Activated T-helper 2 cell treated with anti-CD3 and anti-CD28 coated beads, Interferon-gamma antibody, Interleukin-2, Interleukin-4, amounts not matched to agents 10 μg/mL and 5 μg/mL and 100 μg/mL, durations not matched to agents 14 hours and 24 hours and 36 hours (primary cell): Measurements from ENCODE around the gene NLRP9. TPM values are rescaled to one million over a fixed set of nuclear protein-coding genes. Genes with fewer than 3 reads are reported as not detected.

ENCODE experiments used
- DNase-seq: peaks from one replicate; pipeline ENCODE4 v3.0.0; 2021; ENCODE audit warnings: low spot score
- H3K27ac Mint-ChIP-seq: one replicate; pipeline ENCODE4 v1.8.0; 2021; ENCODE audit warnings: mixed read lengths
- H3K27me3 Mint-ChIP-seq: one replicate; pipeline ENCODE4 v1.8.0; 2021; ENCODE audit warnings: low read depth, mixed read lengths
- H3K36me3 Mint-ChIP-seq: one replicate; pipeline ENCODE4 v1.8.0; 2021; ENCODE audit warnings: low read depth, mixed read lengths
- H3K4me1 Mint-ChIP-seq: one replicate; pipeline ENCODE4 v1.8.0; 2021; ENCODE audit warnings: low read depth, mixed read lengths
- H3K4me3 Mint-ChIP-seq: one replicate; pipeline ENCODE4 v1.8.0; 2021; ENCODE audit warnings: low read depth, mild to moderate bottlenecking, moderate library complexity, mixed read lengths
- H3K9me3 Mint-ChIP-seq: one replicate; pipeline ENCODE4 v1.8.0; 2021; ENCODE audit warnings: mixed read lengths
- intact Hi-C: fragments of 100-400 bp; cut with micrococcal nuclease; formaldehyde crosslinking; loops from one replicate; pipeline ENCODE4 v1.15.1; 2023
- total RNA-seq: library from RNA; stranded (reverse); gene quantifications from 2 replicates; pipeline ENCODE4 v1.2.3, GENCODE V29; 2022

Gene NLRP9
- total RNA-seq, 1 donor from 2014 or later = not detected

DNA sequence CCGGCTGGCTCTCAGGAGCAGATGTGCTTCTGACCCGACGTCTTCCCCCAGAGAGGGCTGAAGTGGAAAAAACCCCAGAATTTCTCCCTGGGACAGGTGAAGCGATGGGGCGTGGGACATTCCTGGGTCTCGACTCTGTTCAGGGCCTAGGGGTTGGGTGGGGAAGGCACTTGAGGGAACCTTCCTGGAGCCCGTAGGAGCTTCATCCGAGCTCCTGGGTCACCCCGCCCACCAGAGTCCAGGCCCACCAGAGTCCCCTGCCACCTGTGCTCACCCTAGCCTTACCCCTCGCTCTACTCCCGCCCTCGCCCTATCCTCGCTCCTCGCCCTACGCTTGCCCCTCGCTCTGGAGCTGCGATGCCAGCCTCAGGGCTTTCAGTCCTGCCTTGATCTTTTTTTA is 39.9 kb downstream of the NLRP9 start:
- no peak overlapping the region for H3K27ac Mint-ChIP-seq
- no peak for DNase-seq
- no peak overlapping the region for H3K4me3 Mint-ChIP-seq
- no peaks in the 10 kb centered on the region for H3K9me3 Mint-ChIP-seq
- intact Hi-C loops = no loop called here
- no peaks in the 10 kb centered on the region for H3K27me3 Mint-ChIP-seq
- peaks cover 38% of the 10 kb centered on the region for H3K36me3 Mint-ChIP-seq
- H3K4me1 Mint-ChIP-seq = no peaks in the 10 kb centered on the region

- Mint-ChIP-seq H3K36me3 (peaks cover 40% of the 10 kb centered on the region), H3K27ac (no peak overlapping the region), H3K4me3 (no peak overlapping the region), H3K27me3 (no peaks in the 10 kb centered on the region), H3K9me3 (no peaks in the 10 kb centered on the region), H3K4me1 (no peaks in the 10 kb centered on the region)
- DNase-seq = no peak
- intact Hi-C loops = no loop called here
These were observed 40.5 kb downstream of the NLRP9 start for GRCh38 chr19:55697698-55698097.

DNA sequence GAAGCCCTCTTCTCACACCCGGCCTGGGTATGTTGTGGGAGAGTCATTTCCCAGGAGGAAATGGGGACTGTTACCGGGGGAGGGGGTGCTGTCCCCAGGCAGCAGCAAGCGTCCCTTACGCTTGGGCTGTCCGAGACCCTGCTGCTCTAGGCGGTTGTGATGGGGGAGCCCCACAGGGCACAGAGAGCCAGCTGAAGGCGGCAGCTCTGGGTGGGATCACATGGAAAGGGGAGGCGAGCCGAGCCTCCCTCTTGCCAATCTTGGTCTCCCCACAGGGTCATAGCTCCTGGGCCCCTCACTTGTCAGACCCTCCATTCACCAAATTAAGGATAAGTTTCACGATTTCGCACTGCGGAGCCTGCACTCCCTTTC is 41.1 kb downstream of the NLRP9 start:
- intact Hi-C loops = no loop called here
- Mint-ChIP-seq H3K9me3 (no peaks in the 10 kb centered on the region), H3K27me3 (no peaks in the 10 kb centered on the region), H3K4me3 (no peak overlapping the region), H3K36me3 (peaks cover 36% of the 10 kb centered on the region), H3K4me1 (no peaks in the 10 kb centered on the region), H3K27ac (no peak overlapping the region)
- no peak for DNase-seq

- Mint-ChIP-seq H3K9me3 (no peaks in the 10 kb centered on the region), H3K4me1 (no peaks in the 10 kb centered on the region), H3K27ac (no peak overlapping the region), H3K36me3 (peaks cover 36% of the 10 kb centered on the region), H3K4me3 (no peak overlapping the region), H3K27me3 (no peaks in the 10 kb centered on the region)
- DNase-seq = no peak
- intact Hi-C loops = no loop called here
These were observed 41.7 kb downstream of the NLRP9 start for GRCh38 chr19:55696301-55697068.

DNA sequence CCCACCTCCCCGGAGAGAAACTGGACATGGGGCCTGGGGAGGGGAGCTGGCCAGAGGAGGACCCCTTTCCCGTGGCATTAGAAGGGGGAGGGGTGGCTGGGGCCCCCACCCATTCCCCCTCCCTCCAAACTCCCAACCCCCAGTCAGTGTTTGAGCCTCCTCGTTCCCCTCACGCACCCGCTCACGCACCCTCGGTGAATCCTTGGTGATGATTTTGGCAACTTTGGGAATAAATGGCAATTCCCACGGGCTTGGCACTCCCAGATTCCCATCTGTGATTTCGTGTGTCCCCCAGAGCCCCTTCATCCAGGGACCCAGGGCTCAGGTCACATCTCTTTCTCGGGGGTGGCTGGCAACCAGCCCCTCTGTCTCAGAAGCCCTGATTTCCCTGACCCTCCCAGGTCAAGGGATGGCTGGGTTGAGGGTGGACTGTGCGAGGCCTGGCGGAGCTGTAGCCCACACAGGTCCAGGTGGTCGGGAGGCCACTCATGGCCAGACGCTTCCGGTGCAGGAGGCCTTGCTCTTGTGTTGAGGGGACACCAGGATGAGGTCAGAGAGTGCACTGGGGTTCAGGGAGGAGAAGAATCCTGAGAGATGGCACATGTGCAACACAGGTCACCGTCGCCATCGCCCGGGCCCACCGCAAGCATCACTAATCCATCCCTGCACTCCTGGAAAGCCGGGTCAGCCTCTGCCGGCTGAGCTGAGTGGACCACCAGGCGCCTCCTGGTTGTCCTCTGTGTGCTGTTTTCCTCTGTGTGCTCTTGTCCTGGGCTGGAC is 42.5 kb downstream of the NLRP9 start:
- H3K27me3 Mint-ChIP-seq = no peaks in the 10 kb centered on the region
- H3K9me3 Mint-ChIP-seq = no peaks in the 10 kb centered on the region
- intact Hi-C loops = no loop called here
- H3K27ac Mint-ChIP-seq = no peak overlapping the region
- DNase-seq = no peak
- no peak overlapping the region for H3K4me3 Mint-ChIP-seq
- no peaks in the 10 kb centered on the region for H3K4me1 Mint-ChIP-seq
- peaks cover 39% of the 10 kb centered on the region for H3K36me3 Mint-ChIP-seq

DNA sequence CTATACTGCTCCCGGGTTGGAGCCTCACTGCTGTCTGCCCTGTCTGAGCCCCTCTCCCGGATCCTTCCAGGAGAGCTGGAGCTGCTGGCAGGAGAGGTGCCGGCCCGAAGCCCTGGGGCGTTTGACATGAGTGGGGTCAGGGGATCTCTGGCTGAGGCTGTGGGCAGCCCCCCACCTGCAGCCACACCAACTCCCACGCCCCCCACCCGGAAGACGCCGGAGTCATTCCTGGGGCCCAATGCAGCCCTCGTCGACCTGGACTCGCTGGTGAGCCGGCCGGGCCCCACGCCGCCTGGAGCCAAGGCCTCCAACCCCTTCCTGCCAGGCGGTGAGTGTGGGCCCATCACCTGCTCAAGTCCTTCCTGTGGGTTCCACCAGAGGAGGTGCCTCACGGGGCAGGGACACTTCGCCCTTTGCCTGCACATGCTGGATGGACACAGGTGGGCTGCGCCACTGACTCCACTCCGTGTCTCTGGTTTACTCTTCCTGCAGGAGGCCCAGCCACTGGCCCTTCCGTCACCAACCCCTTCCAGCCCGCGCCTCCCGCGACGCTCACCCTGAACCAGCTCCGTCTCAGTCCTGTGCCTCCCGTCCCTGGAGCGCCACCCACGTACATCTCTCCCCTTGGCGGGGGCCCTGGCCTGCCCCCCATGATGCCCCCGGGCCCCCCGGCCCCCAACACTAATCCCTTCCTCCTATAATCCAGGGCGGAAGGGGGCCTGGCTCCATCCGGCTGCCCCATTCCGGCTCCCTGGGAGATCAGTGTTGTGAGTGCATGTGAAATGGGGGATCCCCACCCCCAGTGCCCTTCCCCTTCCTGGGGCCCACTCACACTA is 43.3 kb downstream of the NLRP9 start:
- H3K9me3 Mint-ChIP-seq = no peaks in the 10 kb centered on the region
- DNase-seq = no peak
- H3K36me3 Mint-ChIP-seq = peaks cover 39% of the 10 kb centered on the region
- no peaks in the 10 kb centered on the region for H3K27me3 Mint-ChIP-seq
- H3K27ac Mint-ChIP-seq = no peak overlapping the region
- no peak overlapping the region for H3K4me3 Mint-ChIP-seq
- intact Hi-C loops = no loop called here
- H3K4me1 Mint-ChIP-seq = no peaks in the 10 kb centered on the region

DNA sequence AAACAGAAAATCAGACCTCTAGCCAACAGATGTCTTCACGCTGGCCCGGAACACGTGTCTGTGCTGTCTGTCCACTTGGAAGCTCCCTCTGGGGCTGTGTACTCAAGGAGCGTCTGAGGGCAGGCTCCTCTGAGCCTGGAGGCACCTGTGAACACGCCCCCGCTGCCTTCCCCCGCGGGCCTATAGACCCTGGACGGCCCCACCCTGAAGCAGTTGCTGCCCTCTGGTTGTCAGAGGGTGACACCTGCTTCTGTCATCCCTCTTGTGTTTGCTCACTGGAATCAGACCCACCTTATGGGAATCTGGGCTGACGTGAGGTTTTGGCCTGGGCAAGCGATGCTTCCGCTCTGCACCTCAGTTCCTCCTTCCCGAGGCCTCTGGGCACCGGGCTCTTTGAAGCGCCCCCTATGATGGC is 44.0 kb downstream of the NLRP9 start:
- Mint-ChIP-seq H3K4me3 (no peak overlapping the region), H3K9me3 (no peaks in the 10 kb centered on the region), H3K4me1 (no peaks in the 10 kb centered on the region), H3K27me3 (no peaks in the 10 kb centered on the region), H3K27ac (no peak overlapping the region), H3K36me3 (peaks cover 42% of the 10 kb centered on the region)
- intact Hi-C loops = no loop called here
- DNase-seq = no peak

DNA sequence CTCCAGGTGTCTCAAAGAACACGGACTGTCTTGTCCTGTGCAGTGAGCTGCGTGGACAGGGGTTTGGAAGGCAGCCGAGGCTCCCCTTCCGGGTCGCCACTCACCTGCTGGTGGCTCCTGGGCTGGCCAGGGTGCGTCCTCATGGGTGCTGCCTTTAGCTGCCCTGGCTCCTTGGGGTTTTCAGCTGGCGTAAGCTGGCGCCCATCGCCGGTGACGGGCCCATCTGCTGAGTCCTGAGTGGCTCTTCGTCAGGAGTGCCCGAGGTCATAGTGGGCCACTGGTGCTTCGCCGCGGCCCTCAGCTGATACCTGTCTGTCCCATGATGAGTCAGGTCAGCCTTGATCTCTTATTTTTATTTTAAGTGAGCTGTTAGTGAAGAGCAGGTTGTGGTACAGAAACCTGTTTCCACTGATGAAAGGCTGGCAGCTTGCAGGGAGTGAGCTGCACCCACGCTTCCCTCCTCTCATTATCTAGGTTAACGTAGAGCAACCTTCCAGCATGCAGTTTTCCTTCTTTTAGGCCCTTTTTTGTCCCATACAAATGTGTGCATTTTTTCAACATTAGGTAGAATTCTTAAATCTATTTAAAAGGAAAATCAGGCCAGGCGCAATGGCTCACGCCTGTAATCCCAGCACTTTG is 44.7 kb downstream of the NLRP9 start:
- intact Hi-C loops = no loop called here

DNA sequence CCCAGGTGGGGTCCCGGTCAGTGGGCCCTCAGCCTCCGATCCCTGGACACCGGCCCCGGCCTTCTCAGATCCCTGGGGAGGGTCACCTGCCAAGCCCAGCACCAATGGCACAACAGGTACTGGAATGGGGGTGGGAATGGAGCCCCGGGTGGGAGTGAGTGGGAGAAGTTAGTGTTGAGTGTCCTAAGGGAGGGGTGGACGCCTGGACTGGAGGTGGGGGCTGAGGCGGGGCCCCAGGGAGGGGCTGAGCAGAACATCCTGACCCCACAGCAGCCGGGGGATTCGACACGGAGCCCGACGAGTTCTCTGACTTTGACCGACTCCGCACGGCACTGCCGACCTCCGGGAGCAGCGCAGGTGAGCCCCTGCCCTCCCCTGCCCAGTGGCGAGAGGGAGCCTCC is 45.5 kb downstream of the NLRP9 start:
- H3K27ac Mint-ChIP-seq = no peak overlapping the region
- H3K4me1 Mint-ChIP-seq = no peaks in the 10 kb centered on the region
- DNase-seq = no peak
- H3K4me3 Mint-ChIP-seq = no peak overlapping the region
- intact Hi-C loops = no loop called here
- H3K27me3 Mint-ChIP-seq = no peaks in the 10 kb centered on the region
- no peaks in the 10 kb centered on the region for H3K9me3 Mint-ChIP-seq
- peaks cover 41% of the 10 kb centered on the region for H3K36me3 Mint-ChIP-seq

More for the DNA sequence above, 44.7 kb downstream of the NLRP9 start:
- H3K4me1 Mint-ChIP-seq = no peaks in the 10 kb centered on the region
- H3K27ac Mint-ChIP-seq = no peak overlapping the region
- H3K36me3 Mint-ChIP-seq = peaks cover 43% of the 10 kb centered on the region
- no peak for DNase-seq
- H3K4me3 Mint-ChIP-seq = no peak overlapping the region
- no peaks in the 10 kb centered on the region for H3K27me3 Mint-ChIP-seq
- H3K9me3 Mint-ChIP-seq = no peaks in the 10 kb centered on the region

DNA sequence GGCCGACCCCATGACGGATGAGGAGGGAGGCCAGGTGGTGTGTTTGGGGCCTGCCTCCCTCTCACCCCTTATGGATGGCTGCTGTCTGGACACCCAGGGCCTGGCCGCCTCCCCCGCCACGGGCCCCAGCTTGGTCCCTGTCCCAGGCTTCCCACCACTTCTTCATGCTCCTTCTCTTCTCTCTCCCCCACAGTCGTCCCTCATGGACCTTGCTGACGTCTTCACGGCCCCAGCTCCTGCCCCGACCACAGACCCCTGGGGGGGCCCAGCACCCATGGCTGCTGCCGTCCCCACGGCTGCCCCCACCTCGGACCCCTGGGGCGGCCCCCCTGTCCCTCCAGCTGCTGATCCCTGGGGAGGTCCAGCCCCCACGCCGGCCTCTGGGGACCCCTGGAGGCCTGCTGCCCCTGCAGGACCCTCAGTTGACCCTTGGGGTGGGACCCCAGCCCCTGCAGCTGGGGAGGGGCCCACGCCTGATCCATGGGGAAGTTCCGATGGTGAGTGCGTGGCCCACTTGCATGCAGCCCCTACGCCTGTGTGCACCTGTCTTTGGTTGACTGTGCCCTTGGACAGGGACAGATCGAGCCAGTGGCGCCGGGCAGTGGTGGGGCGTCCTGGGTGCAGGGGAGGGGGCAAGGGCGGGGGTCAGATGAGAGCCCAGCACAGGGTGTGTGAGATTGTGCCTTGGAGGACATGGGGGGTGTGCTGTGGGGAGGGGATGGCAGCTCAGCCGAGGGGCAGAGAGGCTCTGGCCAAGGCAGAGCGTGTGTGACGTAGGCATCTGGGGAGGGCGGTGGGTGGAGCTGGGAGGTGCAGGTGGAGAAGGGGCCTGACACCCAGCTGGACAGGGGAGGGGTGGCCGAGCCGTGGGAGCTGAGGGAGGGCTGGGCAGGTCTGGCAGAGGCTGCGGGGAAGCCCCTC is 46.4 kb downstream of the NLRP9 start:
- intact Hi-C loops = no loop called here
- H3K27me3 Mint-ChIP-seq = no peaks in the 10 kb centered on the region
- H3K4me1 Mint-ChIP-seq = no peaks in the 10 kb centered on the region
- H3K36me3 Mint-ChIP-seq = peaks cover 37% of the 10 kb centered on the region
- no peak overlapping the region for H3K4me3 Mint-ChIP-seq
- no peaks in the 10 kb centered on the region for H3K9me3 Mint-ChIP-seq
- no peak for DNase-seq
- H3K27ac Mint-ChIP-seq = no peak overlapping the region

DNA sequence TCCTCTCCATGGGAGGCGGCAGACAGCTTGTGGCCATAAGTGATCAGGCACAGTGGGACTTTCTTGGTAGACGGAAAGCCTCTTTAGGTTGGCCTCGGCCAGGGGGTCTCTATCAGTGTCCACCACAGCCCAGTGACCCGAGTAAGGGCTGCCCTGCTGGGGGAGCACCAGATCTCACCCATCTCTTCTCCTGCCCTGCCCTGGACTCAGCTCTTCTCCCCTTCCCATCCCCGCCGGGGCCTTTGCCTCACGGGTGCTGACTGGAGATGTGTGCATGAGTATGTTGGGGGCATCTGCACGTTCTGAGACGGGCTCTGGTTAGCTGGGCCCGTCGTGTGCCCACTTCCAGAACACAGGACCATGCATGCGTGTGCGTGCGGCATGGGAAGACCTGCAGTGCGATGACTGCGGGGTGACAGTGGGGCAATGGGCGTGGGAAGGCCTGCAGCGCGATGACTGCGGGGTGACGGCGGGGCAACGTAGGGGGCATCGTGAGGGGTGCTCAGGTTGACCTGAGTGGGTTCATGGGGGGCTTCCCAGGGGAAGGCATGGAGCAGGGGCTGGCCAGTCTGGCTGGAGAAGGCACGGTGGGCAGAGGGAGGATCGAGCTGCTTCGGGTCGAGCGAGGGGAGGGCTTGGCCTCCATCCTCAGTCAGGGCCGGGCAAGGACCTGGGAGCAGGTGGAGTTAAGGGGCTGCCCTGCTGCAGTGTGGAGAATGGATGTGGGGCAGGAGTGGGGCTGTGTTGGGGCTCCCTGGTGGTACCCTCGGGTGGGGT is 47.2 kb downstream of the NLRP9 start:
- Mint-ChIP-seq H3K9me3 (no peaks in the 10 kb centered on the region), H3K36me3 (peaks cover 41% of the 10 kb centered on the region), H3K27ac (no peak overlapping the region), H3K4me3 (no peak overlapping the region), H3K4me1 (no peaks in the 10 kb centered on the region), H3K27me3 (no peaks in the 10 kb centered on the region)
- no peak for DNase-seq
- intact Hi-C loops = no loop called here
